Measurements from ENCODE around the gene SERPINB12.

DNA sequence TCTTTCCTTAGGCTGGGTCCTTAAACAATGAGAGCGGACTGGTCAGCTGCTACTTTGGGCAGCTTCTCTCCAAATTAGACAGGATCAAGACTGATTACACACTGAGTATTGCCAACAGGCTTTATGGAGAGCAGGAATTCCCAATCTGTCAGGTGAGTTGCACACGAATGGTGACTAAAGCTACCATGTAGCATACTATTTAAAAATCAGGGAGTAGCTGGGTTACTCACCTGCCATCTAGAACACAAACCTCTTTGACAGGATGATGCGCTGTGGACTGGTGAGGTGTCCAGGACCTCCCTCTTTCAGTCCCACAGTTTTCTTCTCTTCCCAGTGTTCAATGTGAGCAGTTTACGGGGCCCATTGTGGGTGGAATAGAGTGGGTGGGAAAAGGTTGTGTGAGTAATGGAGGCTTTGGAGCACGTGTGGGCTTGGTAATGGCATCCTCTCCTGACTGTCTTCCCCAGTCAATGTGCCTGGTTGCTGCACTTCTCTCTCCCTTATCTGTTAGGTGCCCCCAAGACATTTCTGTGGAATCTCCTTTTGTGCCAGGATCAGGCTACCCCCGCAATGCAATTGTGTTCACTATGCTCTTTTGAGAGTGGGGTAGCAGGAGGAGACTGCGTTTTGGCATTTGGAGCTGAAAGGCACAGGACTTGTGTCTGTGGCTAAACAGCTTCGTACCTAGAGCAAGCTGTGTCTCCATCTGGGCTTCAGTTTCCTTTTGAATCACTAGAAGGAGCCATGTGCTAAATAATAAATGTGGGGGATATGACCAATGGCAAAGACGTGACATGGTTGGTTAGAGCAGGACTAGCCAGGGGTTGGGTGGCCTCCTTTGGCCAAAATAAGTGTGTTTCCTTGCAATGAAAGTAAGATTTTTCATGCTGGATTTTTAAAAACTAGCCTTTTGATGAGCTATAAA is 17.7 kb downstream of the SERPINB12 start:
- TF ChIP-seq, protein P1, sequence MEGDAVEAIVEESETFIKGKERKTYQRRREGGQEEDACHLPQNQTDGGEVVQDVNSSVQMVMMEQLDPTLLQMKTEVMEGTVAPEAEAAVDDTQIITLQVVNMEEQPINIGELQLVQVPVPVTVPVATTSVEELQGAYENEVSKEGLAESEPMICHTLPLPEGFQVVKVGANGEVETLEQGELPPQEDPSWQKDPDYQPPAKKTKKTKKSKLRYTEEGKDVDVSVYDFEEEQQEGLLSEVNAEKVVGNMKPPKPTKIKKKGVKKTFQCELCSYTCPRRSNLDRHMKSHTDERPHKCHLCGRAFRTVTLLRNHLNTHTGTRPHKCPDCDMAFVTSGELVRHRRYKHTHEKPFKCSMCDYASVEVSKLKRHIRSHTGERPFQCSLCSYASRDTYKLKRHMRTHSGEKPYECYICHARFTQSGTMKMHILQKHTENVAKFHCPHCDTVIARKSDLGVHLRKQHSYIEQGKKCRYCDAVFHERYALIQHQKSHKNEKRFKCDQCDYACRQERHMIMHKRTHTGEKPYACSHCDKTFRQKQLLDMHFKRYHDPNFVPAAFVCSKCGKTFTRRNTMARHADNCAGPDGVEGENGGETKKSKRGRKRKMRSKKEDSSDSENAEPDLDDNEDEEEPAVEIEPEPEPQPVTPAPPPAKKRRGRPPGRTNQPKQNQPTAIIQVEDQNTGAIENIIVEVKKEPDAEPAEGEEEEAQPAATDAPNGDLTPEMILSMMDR (IDR thresholded peaks at IDR 0.05; ENCODE audit: insufficient read depth, low read depth, low read length), result no peak
- no peak for TF ChIP-seq EZH2 (IDR thresholded peaks at IDR 0.05; ENCODE audit: insufficient read depth, low read length)

Measured in astrocyte (in vitro differentiated cells and primary cell).